ENCODE results near the gene MMP24OS. TPM values are rescaled to one million over a fixed set of nuclear protein-coding genes. Genes with fewer than 3 reads are reported as not detected.

MMP24OS gene
- total RNA-seq, 1 experiment from 2014 or later, result 59.6 TPM

DNA sequence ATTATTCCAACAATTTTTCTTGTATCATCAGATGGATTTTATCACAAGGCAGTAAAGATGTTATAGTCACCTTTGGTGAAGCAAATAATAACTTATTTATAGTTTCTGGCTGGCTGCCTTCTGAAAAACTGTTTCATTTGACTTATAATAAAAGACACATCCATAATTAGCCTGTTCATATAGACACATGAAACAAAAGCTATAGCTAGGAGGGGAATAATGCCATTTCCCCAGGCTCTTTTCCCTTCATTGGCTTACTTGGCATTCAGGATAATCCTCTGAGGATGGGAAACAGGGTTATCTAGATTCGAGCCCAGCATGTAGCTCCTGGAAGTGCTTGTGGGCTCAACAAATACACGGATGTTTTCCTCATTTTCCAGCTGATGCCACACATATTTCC is 33.9 kb downstream of the MMP24OS start:
- H3K27ac ChIP-seq (ENCODE audit: low read depth, low read length), result no peak overlapping the region
- no peaks in the 10 kb centered on the region for H3K27me3 ChIP-seq (ENCODE audit: insufficient read depth, low read length)
- H2AFZ ChIP-seq (ENCODE audit: low read depth, low read length, poor library complexity, severe bottlenecking), result no peak overlapping the region
- H3K9ac ChIP-seq (ENCODE audit: low read length), result no peak overlapping the region
- TF ChIP-seq POLR2AphosphoS5 (IDR thresholded peaks at IDR 0.05; ENCODE audit: low read depth, low read length) (no peak), EZH2 (IDR thresholded peaks at IDR 0.05) (no peak), CEBPB (IDR thresholded peaks at IDR 0.05; ENCODE audit: low read depth) (no peak), ZNF274 (IDR thresholded peaks at IDR 0.05; ENCODE audit: low read depth, low read length) (no peak), POLR2A (IDR thresholded peaks at IDR 0.05; ENCODE audit: borderline replicate concordance, extremely low read depth, insufficient read depth, insufficient read length) (no peak), FOSL1 (IDR thresholded peaks at IDR 0.05; ENCODE audit: low read depth) (no peak), SP1 (IDR thresholded peaks at IDR 0.05; ENCODE audit: low read depth) (no peak), YY1 (IDR thresholded peaks at IDR 0.05; ENCODE audit: extremely low read depth, insufficient replicate concordance, low read depth, low read length) (no peak), ELF1 (IDR thresholded peaks at IDR 0.05; ENCODE audit: borderline replicate concordance, low read depth) (no peak), JUND (IDR thresholded peaks at IDR 0.05) (no peak), EZH2phosphoT487 (IDR thresholded peaks at IDR 0.05; ENCODE audit: borderline replicate concordance) (no peak)
- TF ChIP-seq, protein P1, sequence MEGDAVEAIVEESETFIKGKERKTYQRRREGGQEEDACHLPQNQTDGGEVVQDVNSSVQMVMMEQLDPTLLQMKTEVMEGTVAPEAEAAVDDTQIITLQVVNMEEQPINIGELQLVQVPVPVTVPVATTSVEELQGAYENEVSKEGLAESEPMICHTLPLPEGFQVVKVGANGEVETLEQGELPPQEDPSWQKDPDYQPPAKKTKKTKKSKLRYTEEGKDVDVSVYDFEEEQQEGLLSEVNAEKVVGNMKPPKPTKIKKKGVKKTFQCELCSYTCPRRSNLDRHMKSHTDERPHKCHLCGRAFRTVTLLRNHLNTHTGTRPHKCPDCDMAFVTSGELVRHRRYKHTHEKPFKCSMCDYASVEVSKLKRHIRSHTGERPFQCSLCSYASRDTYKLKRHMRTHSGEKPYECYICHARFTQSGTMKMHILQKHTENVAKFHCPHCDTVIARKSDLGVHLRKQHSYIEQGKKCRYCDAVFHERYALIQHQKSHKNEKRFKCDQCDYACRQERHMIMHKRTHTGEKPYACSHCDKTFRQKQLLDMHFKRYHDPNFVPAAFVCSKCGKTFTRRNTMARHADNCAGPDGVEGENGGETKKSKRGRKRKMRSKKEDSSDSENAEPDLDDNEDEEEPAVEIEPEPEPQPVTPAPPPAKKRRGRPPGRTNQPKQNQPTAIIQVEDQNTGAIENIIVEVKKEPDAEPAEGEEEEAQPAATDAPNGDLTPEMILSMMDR (IDR thresholded peaks at IDR 0.05 in 2 of 3, conservative IDR thresholded peaks at IDR 0.05 in 1 of 3; ENCODE audit: borderline replicate concordance in 1 of 3, insufficient read depth in 1 of 3, low read depth in 2 of 3, low read length in 2 of 3), result no peak
- TF ChIP-seq, protein P2, sequence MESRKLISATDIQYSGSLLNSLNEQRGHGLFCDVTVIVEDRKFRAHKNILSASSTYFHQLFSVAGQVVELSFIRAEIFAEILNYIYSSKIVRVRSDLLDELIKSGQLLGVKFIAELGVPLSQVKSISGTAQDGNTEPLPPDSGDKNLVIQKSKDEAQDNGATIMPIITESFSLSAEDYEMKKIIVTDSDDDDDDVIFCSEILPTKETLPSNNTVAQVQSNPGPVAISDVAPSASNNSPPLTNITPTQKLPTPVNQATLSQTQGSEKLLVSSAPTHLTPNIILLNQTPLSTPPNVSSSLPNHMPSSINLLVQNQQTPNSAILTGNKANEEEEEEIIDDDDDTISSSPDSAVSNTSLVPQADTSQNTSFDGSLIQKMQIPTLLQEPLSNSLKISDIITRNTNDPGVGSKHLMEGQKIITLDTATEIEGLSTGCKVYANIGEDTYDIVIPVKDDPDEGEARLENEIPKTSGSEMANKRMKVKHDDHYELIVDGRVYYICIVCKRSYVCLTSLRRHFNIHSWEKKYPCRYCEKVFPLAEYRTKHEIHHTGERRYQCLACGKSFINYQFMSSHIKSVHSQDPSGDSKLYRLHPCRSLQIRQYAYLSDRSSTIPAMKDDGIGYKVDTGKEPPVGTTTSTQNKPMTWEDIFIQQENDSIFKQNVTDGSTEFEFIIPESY (IDR thresholded peaks at IDR 0.05; ENCODE audit: extremely low read depth, insufficient replicate concordance, low read length), result no peak
- TF ChIP-seq, protein P3, sequence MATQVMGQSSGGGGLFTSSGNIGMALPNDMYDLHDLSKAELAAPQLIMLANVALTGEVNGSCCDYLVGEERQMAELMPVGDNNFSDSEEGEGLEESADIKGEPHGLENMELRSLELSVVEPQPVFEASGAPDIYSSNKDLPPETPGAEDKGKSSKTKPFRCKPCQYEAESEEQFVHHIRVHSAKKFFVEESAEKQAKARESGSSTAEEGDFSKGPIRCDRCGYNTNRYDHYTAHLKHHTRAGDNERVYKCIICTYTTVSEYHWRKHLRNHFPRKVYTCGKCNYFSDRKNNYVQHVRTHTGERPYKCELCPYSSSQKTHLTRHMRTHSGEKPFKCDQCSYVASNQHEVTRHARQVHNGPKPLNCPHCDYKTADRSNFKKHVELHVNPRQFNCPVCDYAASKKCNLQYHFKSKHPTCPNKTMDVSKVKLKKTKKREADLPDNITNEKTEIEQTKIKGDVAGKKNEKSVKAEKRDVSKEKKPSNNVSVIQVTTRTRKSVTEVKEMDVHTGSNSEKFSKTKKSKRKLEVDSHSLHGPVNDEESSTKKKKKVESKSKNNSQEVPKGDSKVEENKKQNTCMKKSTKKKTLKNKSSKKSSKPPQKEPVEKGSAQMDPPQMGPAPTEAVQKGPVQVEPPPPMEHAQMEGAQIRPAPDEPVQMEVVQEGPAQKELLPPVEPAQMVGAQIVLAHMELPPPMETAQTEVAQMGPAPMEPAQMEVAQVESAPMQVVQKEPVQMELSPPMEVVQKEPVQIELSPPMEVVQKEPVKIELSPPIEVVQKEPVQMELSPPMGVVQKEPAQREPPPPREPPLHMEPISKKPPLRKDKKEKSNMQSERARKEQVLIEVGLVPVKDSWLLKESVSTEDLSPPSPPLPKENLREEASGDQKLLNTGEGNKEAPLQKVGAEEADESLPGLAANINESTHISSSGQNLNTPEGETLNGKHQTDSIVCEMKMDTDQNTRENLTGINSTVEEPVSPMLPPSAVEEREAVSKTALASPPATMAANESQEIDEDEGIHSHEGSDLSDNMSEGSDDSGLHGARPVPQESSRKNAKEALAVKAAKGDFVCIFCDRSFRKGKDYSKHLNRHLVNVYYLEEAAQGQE (IDR thresholded peaks at IDR 0.05; ENCODE audit: low read depth), result no peak
- TF ChIP-seq, protein P4, sequence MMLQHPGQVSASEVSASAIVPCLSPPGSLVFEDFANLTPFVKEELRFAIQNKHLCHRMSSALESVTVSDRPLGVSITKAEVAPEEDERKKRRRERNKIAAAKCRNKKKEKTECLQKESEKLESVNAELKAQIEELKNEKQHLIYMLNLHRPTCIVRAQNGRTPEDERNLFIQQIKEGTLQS (IDR thresholded peaks at IDR 0.05), result no peak
- H3K9me3 ChIP-seq (ENCODE audit: control insufficient read depth in 1 of 2, insufficient read depth in 1 of 2, low read depth in 1 of 2, low read length in 2 of 2), result no peaks in the 10 kb centered on the region
- ATAC-seq, result no peak
- no peaks in the 10 kb centered on the region for H3K4me1 ChIP-seq (ENCODE audit: control insufficient read depth in 1 of 2, insufficient read depth in 2 of 2, low read length in 2 of 2)
- RAD21 ChIA-PET (ENCODE audit: low non-redundant PET in 1 of 2, low total read pairs in 2 of 2, uncharacterized antibody in 2 of 2, unreplicated experiment in 2 of 2), result no interaction called here
- no TSS peak for BruUV-seq (replicated peaks)
- no peaks in the 10 kb centered on the region for H3K36me3 ChIP-seq (ENCODE audit: control insufficient read depth in 1 of 2, insufficient read depth in 2 of 2, low read length in 2 of 2)
- DNase-seq (ENCODE audit: low read depth, low spot score), result no peak
- no peak overlapping the region for H3K4me2 ChIP-seq (ENCODE audit: low read length)
- no peak overlapping the region for H3K4me3 ChIP-seq (replicated peaks in 1 of 2; ENCODE audit: low read depth in 1 of 2, low read length in 2 of 2)
- H3K79me2 ChIP-seq (ENCODE audit: insufficient read depth, low read length), result no peaks in the 10 kb centered on the region
- no peaks in the 10 kb centered on the region for H4K20me1 ChIP-seq (ENCODE audit: insufficient read depth)
- POLR2A ChIA-PET, result no interaction called here
- CTCF ChIA-PET, result no interaction called here
- no peaks in the 10 kb centered on the region for H3K9me2 ChIP-seq (ENCODE audit: insufficient read depth)
- intact Hi-C loops (cut with micrococcal nuclease), result no loop called here

All from HCT116 (cell line).